Pancreas (tissue), 10 donors: ENCODE results near the gene FRMD6. TPM values are rescaled to one million over a fixed set of nuclear protein-coding genes. Genes with fewer than 3 reads are reported as not detected.

Experiments used
- ATAC-seq, 4 donors: fragments of 200-7000 bp; cut with Tn5 transposase; one replicate each; pipeline versions ENCODE4 v1.8.0 to v1.9.1; 2020; ENCODE audit warnings: mild to moderate bottlenecking in 4 of 4, moderate library complexity in 4 of 4
- DNase-seq, 6 donors: peaks; one replicate each; pipeline ENCODE4 v3.0.0-alpha.2; 2020
- FAIRE-seq: peaks from 2 replicates; lab custom pipeline; 2012; peaks lifted over from hg19 to GRCh38; lab: Jason Lieb, UNC
- H3K27ac ChIP-seq, 4 donors: fragments of 200-600 bp; sonication (generic); 1 replicate in 3 of 4; 2 replicates in 1 of 4; pipeline versions ENCODE4 v1.5.0 to v1.8.0; 2020
- H3K27me3 ChIP-seq, 4 donors: fragments of 200-600 bp; one replicate each; pipeline ENCODE4 v1.8.0; 2021
- H3K36me3 ChIP-seq, 3 donors: fragments of 200-600 bp; sonication (generic) in 1 of 3; one replicate each; pipeline versions ENCODE4 v1.5.0 to v1.8.0; 2020 to 2021
- H3K4me1 ChIP-seq, 3 donors: fragments of 200-600 bp; one replicate each; pipeline ENCODE4 v1.8.0; 2021
- H3K4me3 ChIP-seq, 4 donors: fragments of 200-600 bp; sonication (generic) in 2 of 4; one replicate each; pipeline versions ENCODE4 v1.5.0 to v1.8.0; 2020 to 2021
- H3K9me3 ChIP-seq, 4 donors: fragments of 200-600 bp; one replicate each; pipeline ENCODE4 v1.8.0; 2021
- WGBS, 2 donors: extraction: QIAGEN DNeasy Blood & Tissue Kit; methylation state at CpG; one replicate each; pipeline ENCODE4 v1.1.7; 2013; 5-methylcytosine and 5-hydroxymethylcytosine counted together
- intact Hi-C, 3 donors: fragments of 100-400 bp; cut with DNase I; formaldehyde crosslinking; loops; one replicate each; pipeline versions ENCODE4 v1.11.1 to v1.14.2; 2022
- polyA plus RNA-seq, 2 donors: library from polyadenylated mRNA; stranded (reverse); fragments of 200-250 nt; gene quantifications; one replicate each; pipeline ENCODE4 v1.2.3, GENCODE V29; 2013
- total RNA-seq, 6 donors: library from RNA; stranded (reverse); fragmentation: NEBNext Ultra II Directional in 4 of 6; extraction: Animal tissue kit (Norgen Biotek cat#: 25700) in 4 of 6; gene quantifications; one replicate each; pipeline versions ENCODE4 v1.2.1 to v1.2.4, GENCODE V29; 2021 to 2023
- TF ChIP-seq, protein P1 (sequence below), 4 donors: fragments of 200-600 bp; sonication (generic) in 3 of 4; IDR thresholded peaks; one replicate each; pipeline versions ENCODE4 v1.5.0 to v1.8.0; 2021; ENCODE audit warnings: antibody characterized with exemption in 4 of 4
- donor health status: healthy with polysubstance abuse.
- donor health status: DM: no; HTN: no; CAD: no; lungs with moderate emphysema.
- donor health status: DM: no; HTN: no; CAD: no.
- donor health status: control.
- donor health status: control.
- donor health status: Bipolar disorder and iron deficiency.
- donor health status: DM: yes; HTN: yes; CAD: no.
- donor health status: DM: no; HTN: no; CAD: no.
- donor health status: DM: no; HTN: no; CAD: no.
- donor health status: DM: yes; HTN: yes; CAD: no.

The FRMD6 gene
- total and polyA plus RNA-seq, 8 donors = 2.8 to 20.3 (median 5.2) TPM

DNA sequence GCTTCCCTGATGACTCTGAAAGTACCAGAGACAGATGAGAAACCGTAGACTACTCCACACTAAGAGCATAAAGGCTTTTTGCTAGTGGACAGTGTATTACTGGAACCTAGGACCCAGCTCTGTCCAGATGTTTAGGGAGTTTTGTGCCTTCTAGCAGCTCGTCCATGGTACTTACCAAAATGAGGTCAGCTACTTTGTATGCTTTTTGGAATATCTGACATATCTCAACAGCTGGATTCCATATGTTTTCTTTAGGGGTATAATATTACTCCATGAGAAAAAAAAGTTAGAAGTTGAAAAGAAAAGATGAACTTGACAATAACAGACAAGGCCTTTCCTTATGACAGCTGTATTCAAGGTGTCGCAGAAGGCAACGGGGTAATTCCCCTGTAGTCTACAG is 32.1 kb upstream of the FRMD6 start:
- Histone ChIP-seq H3K27ac (no peak overlapping the region), H3K36me3 (no peaks in the 10 kb centered on the region), H3K4me1 (no peaks in the 10 kb centered on the region), H3K4me3 (no peak overlapping the region), H3K9me3 (no peaks in the 10 kb centered on the region), H3K27me3 (no peaks in the 10 kb centered on the region)
- FAIRE-seq = no peak
- no peak for DNase-seq
- TF ChIP-seq, protein P1, sequence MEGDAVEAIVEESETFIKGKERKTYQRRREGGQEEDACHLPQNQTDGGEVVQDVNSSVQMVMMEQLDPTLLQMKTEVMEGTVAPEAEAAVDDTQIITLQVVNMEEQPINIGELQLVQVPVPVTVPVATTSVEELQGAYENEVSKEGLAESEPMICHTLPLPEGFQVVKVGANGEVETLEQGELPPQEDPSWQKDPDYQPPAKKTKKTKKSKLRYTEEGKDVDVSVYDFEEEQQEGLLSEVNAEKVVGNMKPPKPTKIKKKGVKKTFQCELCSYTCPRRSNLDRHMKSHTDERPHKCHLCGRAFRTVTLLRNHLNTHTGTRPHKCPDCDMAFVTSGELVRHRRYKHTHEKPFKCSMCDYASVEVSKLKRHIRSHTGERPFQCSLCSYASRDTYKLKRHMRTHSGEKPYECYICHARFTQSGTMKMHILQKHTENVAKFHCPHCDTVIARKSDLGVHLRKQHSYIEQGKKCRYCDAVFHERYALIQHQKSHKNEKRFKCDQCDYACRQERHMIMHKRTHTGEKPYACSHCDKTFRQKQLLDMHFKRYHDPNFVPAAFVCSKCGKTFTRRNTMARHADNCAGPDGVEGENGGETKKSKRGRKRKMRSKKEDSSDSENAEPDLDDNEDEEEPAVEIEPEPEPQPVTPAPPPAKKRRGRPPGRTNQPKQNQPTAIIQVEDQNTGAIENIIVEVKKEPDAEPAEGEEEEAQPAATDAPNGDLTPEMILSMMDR (IDR thresholded peaks at IDR 0.05) = no peak
- 83 to 86% methylated on average over 4 of the region's 4 CpGs for WGBS, 2 donors
- no peak for ATAC-seq
- intact Hi-C loops = no loop called here

DNA sequence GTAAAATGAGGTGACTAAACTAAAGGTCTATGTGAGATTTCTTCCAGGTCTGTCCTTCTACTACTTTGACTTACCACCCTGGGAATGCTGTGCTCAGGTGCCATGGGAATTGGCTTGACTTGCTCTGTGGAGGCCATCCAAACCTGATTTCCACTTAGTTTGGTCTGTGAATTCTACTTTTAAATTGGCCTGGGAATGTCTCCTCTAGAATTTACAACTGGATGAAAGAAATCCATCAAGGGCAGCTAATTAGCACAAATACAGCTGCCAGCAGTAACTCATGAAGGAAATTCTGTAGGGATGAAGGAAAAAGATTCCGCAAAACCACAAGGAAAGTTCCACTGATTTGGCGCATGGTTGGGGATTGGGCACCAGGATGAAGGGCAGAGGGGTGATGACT is 31.7 kb upstream of the FRMD6 start:
- no peaks in the 10 kb centered on the region for H3K36me3 ChIP-seq
- no peaks in the 10 kb centered on the region for H3K9me3 ChIP-seq
- TF ChIP-seq, protein P1 (IDR thresholded peaks at IDR 0.05) = no peak
- DNase-seq (no peak), ATAC-seq (no peak), FAIRE-seq (no peak)
- no peaks in the 10 kb centered on the region for H3K4me1 ChIP-seq
- 96 to 97% methylated on average over 2 of the region's 2 CpGs for WGBS, 2 donors
- no peaks in the 10 kb centered on the region for H3K27me3 ChIP-seq
- H3K27ac ChIP-seq = no peak overlapping the region
- no peak overlapping the region for H3K4me3 ChIP-seq
- intact Hi-C loops = no loop called here

DNA sequence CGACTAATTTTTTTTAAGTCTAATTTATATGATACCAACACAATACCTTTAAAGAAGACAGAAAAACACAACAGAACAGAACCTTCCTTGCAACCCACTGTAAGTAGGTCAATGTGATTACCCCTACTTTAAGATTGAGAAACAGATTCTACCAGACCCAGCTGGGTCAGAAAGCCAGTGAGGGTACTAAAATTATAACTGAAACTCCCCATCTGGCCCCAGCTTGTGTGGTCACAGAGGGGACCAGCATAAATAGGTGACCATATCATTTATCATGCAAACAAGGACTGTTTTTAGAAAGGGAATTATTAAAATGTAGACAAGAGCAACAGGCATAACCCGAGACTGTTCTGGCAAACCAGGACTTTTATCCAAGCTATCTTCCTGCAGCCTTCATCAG is 30.1 kb upstream of the FRMD6 start:
- TF ChIP-seq, protein P1 (IDR thresholded peaks at IDR 0.05) = no peak
- Histone ChIP-seq H3K27ac (no peak overlapping the region), H3K36me3 (no peaks in the 10 kb centered on the region), H3K9me3 (no peaks in the 10 kb centered on the region), H3K27me3 (no peaks in the 10 kb centered on the region), H3K4me1 (no peaks in the 10 kb centered on the region), H3K4me3 (no peak overlapping the region)
- no peak for FAIRE-seq
- intact Hi-C loops = no loop called here
- no peak for ATAC-seq
- no peak for DNase-seq
- WGBS, 2 donors = 56 to 82% methylated on average over 2 of the region's 2 CpGs

DNA sequence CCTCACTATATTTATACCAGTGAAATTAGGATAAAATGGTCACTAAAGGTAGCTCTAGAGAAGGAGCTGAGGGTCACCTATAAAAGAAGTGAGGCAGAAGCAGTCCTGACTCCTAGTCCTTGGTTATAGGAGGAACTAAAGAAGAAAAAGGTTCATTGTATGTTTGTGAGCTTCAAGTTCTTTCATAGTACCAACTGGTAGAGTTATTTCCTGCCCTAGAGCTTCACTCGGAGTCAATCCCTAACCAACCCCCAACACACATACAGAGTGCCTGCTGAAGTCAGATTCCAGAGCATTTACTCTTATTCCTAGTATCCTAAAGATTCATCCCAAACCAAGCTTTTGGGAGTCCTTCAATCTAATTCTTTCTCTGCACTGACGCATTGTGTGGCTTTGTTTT is 29.3 kb upstream of the FRMD6 start:
- FAIRE-seq (no peak), ATAC-seq (no peak), DNase-seq (no peak)
- intact Hi-C loops = no loop called here
- Histone ChIP-seq H3K4me3 (no peak overlapping the region), H3K27me3 (no peaks in the 10 kb centered on the region), H3K9me3 (no peaks in the 10 kb centered on the region), H3K27ac (no peak overlapping the region), H3K4me1 (no peaks in the 10 kb centered on the region), H3K36me3 (no peaks in the 10 kb centered on the region)
- 55 to 66% methylated on average over 2 of the region's 2 CpGs for WGBS, 2 donors
- TF ChIP-seq, protein P1 (IDR thresholded peaks at IDR 0.05) = no peak

DNA sequence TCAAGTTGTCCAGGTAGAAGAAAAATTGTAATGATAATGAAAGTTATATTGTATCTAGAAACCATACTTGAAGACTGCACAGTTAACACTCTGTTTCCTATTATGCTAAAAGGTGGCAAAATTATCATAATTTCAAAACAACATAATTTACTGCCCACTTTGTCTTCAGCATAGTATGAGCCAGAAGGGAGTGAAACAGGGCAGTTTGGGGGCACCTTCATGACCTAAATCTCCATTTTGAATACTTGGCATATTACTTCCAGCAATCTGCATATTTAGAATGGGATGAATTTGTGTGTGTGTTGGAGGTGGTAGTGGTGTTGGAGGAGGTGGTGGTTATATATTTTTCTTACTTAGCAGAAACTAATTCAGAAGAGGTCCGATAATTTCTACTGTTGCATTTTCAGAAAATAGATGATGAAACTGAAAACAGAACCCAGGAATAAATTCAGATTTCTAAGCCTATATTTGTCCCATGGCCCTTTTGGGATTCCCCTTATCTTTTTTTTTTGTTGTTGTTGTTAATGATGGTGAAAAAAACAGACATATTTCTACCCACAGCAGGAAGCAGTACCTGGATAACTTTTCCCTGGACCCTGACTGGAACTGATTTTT is 26.6 kb upstream of the FRMD6 start:
- FAIRE-seq = no peak

More for the DNA sequence above, 26.6 kb upstream of the FRMD6 start:
- no peaks in the 10 kb centered on the region for H3K4me1 ChIP-seq
- H3K4me3 ChIP-seq = no peak overlapping the region
- no peak overlapping the region for H3K27ac ChIP-seq
- H3K9me3 ChIP-seq = no peaks in the 10 kb centered on the region
- no peaks in the 10 kb centered on the region for H3K36me3 ChIP-seq
- no peak for DNase-seq
- intact Hi-C loops = no loop called here
- no peaks in the 10 kb centered on the region for H3K27me3 ChIP-seq
- ATAC-seq = no peak
- TF ChIP-seq, protein P1 (IDR thresholded peaks at IDR 0.05) = no peak
- 72 to 97% methylated on average over 1 of the region's 1 CpG for WGBS, 2 donors
